Urothelium cell line (cell line): ENCODE measurements around the gene PRLR.
"Not testable (repeated sequence)": the region's sequence is repeated elsewhere in the genome, so short reads cannot be mapped to it uniquely, and the experiment has no call there.

Experiments used
- DNase-seq: peaks from one replicate; pipeline ENCODE4 v3.0.0; 2011; ENCODE audit warnings: low spot score, mixed read lengths
- FAIRE-seq: peaks from 2 replicates; lab custom pipeline; 2011; peaks lifted over from hg19 to GRCh38; lab: Jason Lieb, UNC

The PRLR gene

DNA sequence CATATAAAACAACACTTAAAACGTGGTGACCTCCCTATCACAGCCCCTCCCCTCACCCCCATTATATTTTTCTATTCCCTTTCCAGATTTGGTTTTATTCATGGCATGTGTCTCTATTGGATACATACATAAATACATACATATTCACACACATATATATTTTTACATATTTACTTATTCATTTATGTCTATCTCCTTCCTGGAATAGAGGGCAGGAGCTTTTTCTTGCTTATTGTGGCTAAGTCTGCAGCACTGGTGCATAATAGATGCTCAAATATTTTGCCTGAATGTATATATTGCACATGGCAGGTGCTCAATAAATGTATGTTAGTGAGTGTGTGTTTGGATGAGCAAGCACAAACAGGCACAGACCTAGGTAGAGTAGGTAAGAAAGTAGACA is 185.0 kb downstream of the PRLR start:
- no peak for DNase-seq
- FAIRE-seq, result no peak

- FAIRE-seq, result no peak
- no peak for DNase-seq
Observed at GRCh38 chr5:35044649-35045048, 185.6 kb downstream of the PRLR start.

GRCh38 chr5:35042781-35043180 is 187.5 kb downstream of the PRLR start:
- DNase-seq, result no peak
- no peak for FAIRE-seq

DNA sequence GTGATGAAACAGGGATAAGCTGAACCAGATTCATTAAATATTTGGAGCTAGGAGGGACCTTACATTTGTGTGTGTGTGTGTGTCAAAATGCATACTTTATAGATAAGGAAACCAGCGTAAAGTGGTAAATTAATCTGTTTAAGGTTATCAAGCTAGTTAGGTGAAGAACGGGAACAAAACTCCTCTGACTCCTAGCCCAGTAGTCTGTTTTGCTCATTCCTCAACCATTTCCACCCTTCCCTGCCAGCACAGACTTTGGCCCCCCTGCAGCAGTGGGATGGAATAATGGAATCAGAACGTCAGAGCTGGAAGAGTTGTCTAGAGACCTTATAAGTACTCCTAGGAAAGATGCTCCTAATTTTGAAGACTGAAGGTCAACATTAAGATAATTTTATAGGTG is 189.0 kb downstream of the PRLR start:
- no peak for DNase-seq
- FAIRE-seq, result no peak

DNA sequence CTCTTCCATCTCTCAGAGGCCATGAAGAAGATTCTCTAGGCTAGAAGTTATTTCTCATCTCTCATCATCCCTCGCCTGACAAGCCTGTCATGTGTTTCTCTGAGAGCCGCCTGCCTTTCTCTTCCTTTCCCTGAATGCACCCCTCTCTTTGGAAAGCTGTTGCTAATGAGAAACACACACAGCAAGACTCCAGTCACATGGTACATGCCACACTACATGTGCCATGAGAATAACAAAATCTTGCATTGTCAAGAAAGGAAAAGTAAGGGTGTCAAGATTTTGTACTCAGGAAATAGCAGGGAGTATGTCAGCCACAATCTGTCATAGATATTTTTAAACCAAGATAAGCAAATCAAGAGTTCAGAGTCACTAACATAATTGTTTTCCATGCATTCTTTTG is 191.4 kb downstream of the PRLR start:
- FAIRE-seq (no peak), DNase-seq (no peak)

GRCh38 chr5:35036536-35036935 is 193.8 kb downstream of the PRLR start:
- DNase-seq (no peak), FAIRE-seq (no peak)

DNA sequence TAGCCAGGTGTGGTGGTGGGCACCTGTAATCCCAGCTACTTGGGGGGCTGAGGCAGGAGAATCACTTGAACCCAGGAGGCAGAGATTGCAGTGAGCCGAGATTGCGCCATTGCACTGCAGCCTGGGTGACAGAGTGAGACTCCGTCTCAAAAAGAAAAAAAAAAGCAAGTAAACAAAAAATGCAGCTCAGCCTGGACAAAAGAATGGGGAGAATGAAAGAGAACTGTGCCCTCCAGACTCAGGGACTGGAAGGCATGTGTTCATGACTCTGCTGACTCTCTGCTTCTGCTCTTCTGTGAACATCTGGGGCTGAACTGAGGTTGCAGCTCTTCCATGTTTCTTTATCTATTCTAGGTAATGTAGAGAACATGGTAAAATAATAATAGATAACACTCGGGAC is 194.4 kb downstream of the PRLR start:
- FAIRE-seq, DNase-seq: not testable (repeated sequence)

DNA sequence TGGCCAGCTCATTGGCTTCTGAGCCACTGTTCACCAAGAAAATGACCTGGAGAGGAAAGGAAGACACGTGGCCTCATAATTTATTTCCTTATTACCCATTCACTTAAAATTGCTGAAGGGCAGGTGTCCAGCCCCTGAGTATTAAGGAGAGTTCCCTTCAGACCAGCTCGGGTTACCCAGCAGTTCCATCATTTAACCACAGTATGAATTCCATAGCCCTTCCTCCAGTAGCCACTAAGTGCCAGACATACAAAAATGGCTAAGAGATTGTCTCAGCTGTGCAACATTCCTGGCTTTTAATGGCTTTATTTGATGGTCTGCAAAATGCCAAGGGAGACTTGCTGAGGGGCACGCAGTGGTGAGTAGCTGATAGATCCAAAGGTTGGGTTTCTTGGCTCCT is 195.0 kb downstream of the PRLR start:
- FAIRE-seq (no peak), DNase-seq (no peak)

- FAIRE-seq, result no peak
Observed at GRCh38 chr5:35032356-35032755, 197.9 kb downstream of the PRLR start.

DNA sequence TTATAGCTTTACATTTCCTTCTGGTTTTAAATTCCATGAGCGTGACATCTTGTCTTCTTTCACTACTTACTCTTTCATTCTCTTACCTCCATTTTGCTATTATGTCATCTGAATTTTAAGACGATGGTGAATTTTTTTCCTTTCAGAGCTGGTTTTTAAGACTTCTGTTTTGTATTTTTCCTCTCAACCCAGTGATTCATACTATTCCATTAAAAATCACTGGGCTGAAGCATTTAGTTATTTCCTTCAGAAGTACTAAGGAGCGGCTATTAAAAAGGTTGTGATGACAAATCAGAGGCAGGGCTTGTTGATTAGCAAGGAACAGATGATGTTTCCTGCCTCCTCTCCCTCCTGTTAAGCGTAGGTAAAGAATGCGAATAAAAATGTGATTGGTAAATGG is 199.0 kb downstream of the PRLR start:
- FAIRE-seq (no peak), DNase-seq (peak; percentile 33)

More at GRCh38 chr5:35032356-35032755, 197.9 kb downstream of the PRLR start:
- DNase-seq, result no peak

DNA sequence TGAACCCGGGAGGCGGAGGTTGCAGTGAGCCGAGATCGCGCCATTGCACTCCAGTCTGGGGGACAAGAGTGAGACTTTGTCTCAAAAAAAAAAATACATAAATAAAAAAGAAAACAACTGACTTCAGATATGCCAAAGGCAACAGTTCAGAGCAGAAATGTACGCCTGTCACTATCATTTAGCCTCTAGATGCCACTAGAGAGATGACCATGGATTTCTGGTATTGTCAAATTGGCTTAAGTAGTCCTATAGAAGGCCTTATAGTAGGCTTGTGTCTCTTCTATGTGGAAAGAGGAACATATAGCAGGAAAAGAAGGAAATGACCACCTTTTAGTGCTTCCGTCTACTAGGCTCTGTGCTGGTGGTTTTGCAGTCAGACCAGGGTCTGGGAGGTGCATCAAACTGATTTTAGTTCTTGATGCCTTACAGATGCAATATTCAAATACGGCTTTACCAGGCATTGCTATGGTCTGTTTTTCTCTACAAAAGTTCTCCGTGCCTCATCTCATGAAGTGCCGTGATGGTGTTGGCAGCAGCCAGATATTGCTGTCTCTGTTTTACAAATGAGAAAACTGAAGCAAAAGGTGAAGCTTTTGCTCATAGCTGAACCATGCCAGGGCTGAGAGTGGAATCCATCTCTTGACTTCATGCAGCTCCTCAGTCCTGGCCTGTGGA is 199.7 kb downstream of the PRLR start:
- no peak for DNase-seq

GRCh38 chr5:35029333-35029732 is 201.0 kb downstream of the PRLR start:
- peak; percentile 53 for FAIRE-seq
- DNase-seq, result peak; percentile 52

More for the DNA sequence above, 199.7 kb downstream of the PRLR start:
- FAIRE-seq, result no peak

GRCh38 chr5:35026941-35027340 is 203.3 kb downstream of the PRLR start:
- no peak for FAIRE-seq
- DNase-seq, result no peak

GRCh38 chr5:35026280-35026840 is 203.9 kb downstream of the PRLR start:
- DNase-seq (no peak), FAIRE-seq (no peak)

GRCh38 chr5:35024911-35025510 is 205.3 kb downstream of the PRLR start:
- DNase-seq (no peak), FAIRE-seq (no peak)

DNA sequence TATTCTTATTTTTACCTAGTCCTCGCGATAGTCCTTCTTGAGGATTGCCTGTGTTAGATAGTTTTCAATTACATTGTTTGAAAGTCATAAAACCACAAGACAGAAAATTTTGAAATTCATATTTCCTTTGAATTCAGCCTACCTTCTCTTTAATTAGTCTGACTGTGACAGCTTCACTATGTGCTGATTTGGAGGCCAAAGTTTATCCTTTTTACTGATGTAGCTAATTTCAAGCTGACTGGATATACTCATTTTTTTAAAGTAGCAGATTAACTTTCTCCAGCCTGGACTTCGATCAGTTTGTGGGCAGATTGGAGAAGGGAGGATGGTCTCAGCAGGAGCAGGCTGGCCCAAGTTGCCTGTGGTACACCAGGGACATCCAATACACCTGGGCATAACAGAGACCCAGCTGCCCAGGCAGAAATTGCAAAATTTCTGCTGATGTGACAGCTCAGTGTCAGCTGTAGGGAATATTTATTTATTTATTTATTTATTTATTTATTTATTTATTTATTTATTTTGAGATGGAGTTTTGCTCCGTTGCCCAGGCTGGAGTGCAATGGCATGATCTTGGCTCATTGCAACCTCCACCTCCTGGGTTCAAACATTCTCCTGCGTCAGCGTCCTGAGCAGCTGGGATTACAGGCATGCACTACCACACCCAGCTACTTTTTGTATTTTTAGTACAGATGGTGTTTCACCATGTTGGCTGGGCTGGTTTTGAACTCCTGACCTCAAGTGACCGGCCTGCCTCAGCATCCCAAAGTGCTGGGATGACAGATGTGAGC is 206.7 kb downstream of the PRLR start:
- DNase-seq, result no peak
- no peak for FAIRE-seq

DNA sequence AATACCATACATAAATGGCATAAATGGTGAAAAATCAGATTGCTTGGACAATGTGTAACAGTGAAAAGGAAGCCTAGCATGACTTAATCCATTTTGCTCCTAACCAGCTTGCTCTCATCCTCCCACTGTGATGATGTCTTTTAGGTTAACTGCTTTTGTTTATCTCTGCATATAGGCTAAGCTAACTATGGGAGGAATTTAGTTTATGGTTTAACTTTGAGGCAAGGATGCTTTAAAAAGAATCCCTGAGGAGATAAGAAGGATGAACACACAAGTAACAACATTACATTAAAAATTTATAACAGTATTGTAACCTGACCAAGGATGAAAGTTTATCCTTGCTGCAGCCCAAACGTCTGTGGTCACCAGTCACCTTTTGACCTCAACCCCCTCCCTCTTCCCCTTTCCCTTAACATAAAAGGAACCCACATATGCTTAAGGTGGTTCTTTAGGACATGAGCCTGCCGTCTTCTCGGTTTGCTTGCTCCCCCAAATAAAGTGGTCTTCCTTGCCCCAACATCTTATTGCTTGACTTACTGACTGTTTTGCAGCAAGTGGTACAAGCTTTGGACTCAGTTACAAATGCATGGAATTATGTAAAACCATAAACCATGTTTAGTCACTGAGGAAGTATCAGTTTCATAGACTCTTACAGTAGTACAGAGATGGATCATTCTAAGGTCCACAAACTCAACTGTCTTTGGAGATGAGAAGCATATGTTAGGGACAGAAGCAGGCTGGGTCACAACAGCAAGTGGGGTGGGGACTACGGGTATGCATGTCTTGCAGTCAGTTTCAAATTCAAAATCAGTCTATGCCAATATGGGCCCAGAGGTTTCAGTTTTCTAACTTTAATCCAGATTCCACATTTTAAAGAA is 213.9 kb downstream of the PRLR start:
- DNase-seq (no peak), FAIRE-seq (no peak)

DNA sequence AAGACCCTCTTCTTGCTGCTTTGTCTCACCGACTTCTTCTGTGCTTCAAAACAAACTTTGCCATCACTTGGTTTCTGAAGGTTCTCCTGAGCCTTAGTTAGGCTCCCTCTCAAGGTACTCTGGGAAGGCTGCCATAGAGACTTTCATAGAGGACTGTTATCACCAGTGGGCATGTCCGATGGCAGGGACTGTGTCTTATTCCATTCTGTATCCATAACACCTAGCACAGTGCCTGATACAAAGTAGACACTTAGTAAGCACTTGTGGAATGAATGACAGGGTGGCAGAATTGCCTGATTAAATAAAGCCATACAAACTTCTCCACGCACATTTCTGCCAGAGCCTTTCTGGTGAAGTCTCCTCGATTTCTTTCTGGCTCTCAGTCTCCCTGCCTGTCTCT is 215.2 kb downstream of the PRLR start:
- no peak for FAIRE-seq
- DNase-seq, result no peak

- DNase-seq (no peak), FAIRE-seq (no peak)
Observed at GRCh38 chr5:35012796-35013195, 217.5 kb downstream of the PRLR start.

- DNase-seq (no peak), FAIRE-seq (no peak)
Observed at GRCh38 chr5:35012365-35012764, 217.9 kb downstream of the PRLR start.

- FAIRE-seq (no peak), DNase-seq (no peak)
Observed at GRCh38 chr5:35010676-35011075, 219.6 kb downstream of the PRLR start.
